SK-N-SH (cell line): ENCODE data around the gene ZCCHC8. TPM values are rescaled to one million over a fixed set of nuclear protein-coding genes. Genes with fewer than 3 reads are reported as not detected.

Experiments
- CTCF ChIA-PET: fragments of 300-600, 350-600 bp; formaldehyde crosslinking; extraction: SDS; loops from one replicate; lab custom pipeline; 2021; lab: Yijun Ruan, JAX
- POLR2A ChIA-PET: fragments of 350-600 bp; sonication (Branson Sonifier 250); formaldehyde crosslinking; extraction: SDS; loops from one replicate; lab custom pipeline; 2020; ENCODE audit warnings: antibody characterized with exemption, inconsistent platforms; lab: Yijun Ruan, JAX
- DNase-seq: peaks from one replicate; pipeline ENCODE4 v3.0.0; 2012
- H2AFZ ChIP-seq: fragments of 200-600 bp; sonication (generic); 2 replicates; pipeline ENCODE4 v1.8.1; 2016; ENCODE audit warnings: antibody characterized with exemption, mild to moderate bottlenecking, low read depth
- H3F3A ChIP-seq: fragments of 200-600 bp; sonication (generic); replicated peaks from 2 replicates; pipeline ENCODE3; 2016; ENCODE audit warnings: antibody characterized with exemption, mild to moderate bottlenecking; ENCODE audit not compliant: insufficient read depth
- H3K27ac ChIP-seq, 2 experiments: fragments of 200-500 bp in 1 of 2; fragments of 200-600 bp in 1 of 2; sonication (Bioruptor generic) in 1 of 2; sonication (generic), shearing (Covaris generic) in 1 of 2; 2 replicates each; pipeline versions ENCODE4 v1.5.1 to v1.6.1; 2014 to 2016; ENCODE audit warnings: low read depth in 2 of 2, inconsistent platforms in 1 of 2, low read length in 1 of 2, mild to moderate bottlenecking in 1 of 2, mixed read lengths in 1 of 2
- H3K27me3 ChIP-seq: fragments of 200-600 bp; sonication (generic), shearing (Covaris generic); 2 replicates; pipeline ENCODE4 v1.6.1; 2016; ENCODE audit warnings: mixed run types; ENCODE audit not compliant: insufficient read depth
- H3K36me3 ChIP-seq, 2 experiments: fragments of 200-500 bp in 1 of 2; fragments of 200-600 bp in 1 of 2; sonication (Bioruptor generic) in 1 of 2; sonication (generic) in 1 of 2; replicated peaks in 1 of 2; 2 replicates each; pipeline versions ENCODE3 to v1.5.1; 2014 to 2016; ENCODE audit warnings: low read length in 1 of 2, mild to moderate bottlenecking in 1 of 2; ENCODE audit not compliant: insufficient read depth in 2 of 2, control insufficient read depth in 1 of 2
- H3K4me1 ChIP-seq, 2 experiments: fragments of 200-500 bp in 1 of 2; fragments of 200-600 bp in 1 of 2; sonication (Bioruptor generic) in 1 of 2; sonication (generic), shearing (Covaris generic) in 1 of 2; 2 replicates each; pipeline versions ENCODE4 v1.5.1 to v1.6.1; 2014 to 2016; ENCODE audit warnings: low read depth in 1 of 2, low read length in 1 of 2, mixed run types in 1 of 2; ENCODE audit not compliant: insufficient read depth in 2 of 2, control insufficient read depth in 1 of 2
- H3K4me2 ChIP-seq: fragments of 200-600 bp; sonication (generic), shearing (Covaris generic); 2 replicates; pipeline ENCODE4 v1.6.1; 2017; ENCODE audit warnings: mixed run types
- H3K4me3 ChIP-seq, 2 experiments: fragments of 200-500 bp in 1 of 2; fragments of 200-600 bp in 1 of 2; sonication (Bioruptor generic) in 1 of 2; sonication (generic), shearing (Covaris generic) in 1 of 2; 2 replicates each; pipeline versions ENCODE4 v1.5.1 to v1.8.1; 2014 to 2016; ENCODE audit warnings: low read depth in 2 of 2, inconsistent platforms in 1 of 2, low read length in 1 of 2, mild to moderate bottlenecking in 1 of 2, mixed read lengths in 1 of 2, moderate library complexity in 1 of 2
- H3K79me2 ChIP-seq: fragments of 200-600 bp; sonication (generic); 2 replicates; pipeline ENCODE4 v1.8.1; 2017; ENCODE audit warnings: mild to moderate bottlenecking; ENCODE audit not compliant: insufficient read depth
- H3K9ac ChIP-seq: fragments of 200-600 bp; sonication (generic); 2 replicates; pipeline ENCODE4 v1.6.1; 2017; ENCODE audit warnings: mixed run types
- H3K9me2 ChIP-seq: fragments of 200-600 bp; sonication (generic); 2 replicates; pipeline ENCODE4 v1.6.1; 2017; ENCODE audit warnings: mixed run types
- H3K9me3 ChIP-seq: fragments of 200-600 bp; sonication (generic); 2 replicates; pipeline ENCODE4 v1.6.1; 2017; ENCODE audit warnings: mixed run types, mild to moderate bottlenecking, moderate library complexity
- H4K20me1 ChIP-seq: fragments of 200-600 bp; sonication (generic); 2 replicates; pipeline ENCODE4 v1.6.1; 2017; ENCODE audit warnings: mild to moderate bottlenecking, mixed run types; ENCODE audit not compliant: insufficient read depth
- CHD2 ChIP-seq: fragments of 150-350 bp; IDR thresholded peaks from 2 replicates; pipeline ENCODE4 v1.6.1; 2018; ENCODE audit warnings: low read length; ENCODE audit not compliant: partially characterized antibody
- ELF1 ChIP-seq: IDR thresholded peaks from 2 replicates; pipeline ENCODE4 v1.4.0; 2012
- FOSL2 ChIP-seq: IDR thresholded peaks from 2 replicates; pipeline ENCODE4 v1.4.0; 2012; ENCODE audit warnings: low read depth, mild to moderate bottlenecking, moderate library complexity, borderline replicate concordance
- FOXJ3 ChIP-seq: sonication (generic); formaldehyde crosslinking; IDR thresholded peaks from 2 replicates; pipeline ENCODE4 v1.5.1; 2020; ENCODE audit warnings: mild to moderate bottlenecking, missing genetic modification reagents
- JUND ChIP-seq: IDR thresholded peaks from 2 replicates; pipeline ENCODE4 v1.4.0; 2012
- MXI1 ChIP-seq: IDR thresholded peaks from 2 replicates; pipeline ENCODE4 v1.6.1; 2012; ENCODE audit warnings: mild to moderate bottlenecking, low read depth, low read length, improper control_type of control experiment
- NFIC ChIP-seq: IDR thresholded peaks from 2 replicates; pipeline ENCODE4 v1.4.0; 2012; ENCODE audit warnings: borderline replicate concordance
- NRF1 ChIP-seq: IDR thresholded peaks from 2 replicates; pipeline ENCODE4 v1.6.1; 2012; ENCODE audit warnings: low read depth, mild to moderate bottlenecking, low read length
- RAD21 ChIP-seq: IDR thresholded peaks from 2 replicates; pipeline ENCODE4 v1.6.1; 2012; ENCODE audit warnings: mild to moderate bottlenecking, low read length
- RXRA ChIP-seq: IDR thresholded peaks from 2 replicates; pipeline ENCODE4 v1.4.0; 2012; ENCODE audit warnings: low read depth, mild to moderate bottlenecking, borderline replicate concordance
- SMC3 ChIP-seq: IDR thresholded peaks from 2 replicates; pipeline ENCODE4 v1.6.1; 2012; ENCODE audit warnings: low read depth, low read length, improper control_type of control experiment
- TCF12 ChIP-seq: IDR thresholded peaks from 2 replicates; pipeline ENCODE4 v1.4.0; 2012
- YY1 ChIP-seq: IDR thresholded peaks from 2 replicates; pipeline ENCODE4 v1.4.0; 2012; ENCODE audit warnings: low read depth, mild to moderate bottlenecking
- WGBS: methylation state at CpG from one replicate; pipeline ENCODE4 v1.1.6; 2017; ENCODE audit warnings: low lambda C conversion rate; 5-methylcytosine and 5-hydroxymethylcytosine counted together
- polyA plus RNA-seq, 3 experiments: library from polyadenylated mRNA; depleted of rRNA; stranded (reverse); fragments of >200 nt; gene quantifications; 2 replicates each; pipeline ENCODE4 v1.2.3, GENCODE V29; 2012
- TF ChIP-seq, protein P1 (sequence below): fragments of 200-600 bp; sonication (generic); IDR thresholded peaks from 2 replicates; pipeline ENCODE4 v1.6.1; 2017; ENCODE audit warnings: antibody characterized with exemption, mild to moderate bottlenecking, moderate library complexity
- TF ChIP-seq, protein P2 (sequence below): IDR thresholded peaks from 2 replicates; pipeline ENCODE4 v1.4.0; 2012; ENCODE audit warnings: low read depth
- TF ChIP-seq, protein P3 (sequence below): IDR thresholded peaks from 2 replicates; pipeline ENCODE4 v1.4.0; 2012; ENCODE audit warnings: low read depth, borderline replicate concordance
- TF ChIP-seq, protein P4 (sequence below): IDR thresholded peaks from 2 replicates; pipeline ENCODE4 v1.6.1; 2012; ENCODE audit warnings: mild to moderate bottlenecking, low read depth, low read length, moderate library complexity

The ZCCHC8 gene
- polyA plus RNA-seq, 1 of the 3 experiments (the other 2 are of a cell fraction): 11.3 TPM

DNA sequence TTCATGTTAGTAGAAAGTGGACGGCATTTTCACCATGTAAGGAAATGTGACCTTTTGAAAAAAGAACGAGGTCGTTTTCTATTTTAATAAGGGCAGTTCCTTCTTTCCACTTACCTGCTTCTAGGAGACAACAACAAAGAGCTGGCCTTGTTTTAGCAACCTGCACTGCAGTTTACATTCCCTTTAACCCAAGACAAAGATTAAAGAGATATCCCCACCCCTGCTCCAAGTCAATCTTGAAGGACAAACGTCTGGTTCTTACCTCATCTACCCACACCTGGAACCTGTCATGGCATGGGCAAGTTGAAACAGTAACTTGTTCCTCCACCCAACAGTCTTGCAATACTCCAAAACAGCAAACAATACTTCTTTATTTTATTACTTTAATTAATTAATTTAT lies 32.7 kb downstream of the ZCCHC8 start:
- H3K4me2 ChIP-seq: no peak overlapping the region
- 89% methylated on average over 4 of the region's 4 CpGs for WGBS
- H3K27ac ChIP-seq: no peak overlapping the region
- H3K79me2 ChIP-seq: no peaks in the 10 kb centered on the region
- no peak overlapping the region for H3K9ac ChIP-seq
- H3K9me3 ChIP-seq: no peaks in the 10 kb centered on the region
- H3K4me3 ChIP-seq: no peak overlapping the region
- peaks cover under 1 to 13% of the 10 kb centered on the region in 2 experiments for H3K36me3 ChIP-seq
- H3F3A ChIP-seq: peaks cover 31% of the 10 kb centered on the region
- ChIA-PET POLR2A (no interaction called here), CTCF (interaction anchor here (7.3 kb wide), 1 partner anchor 68 kb away, joined by 148 read pairs; no protein-coding TSS in a partner anchor)
- DNase-seq: no peak
- H3K9me2 ChIP-seq: no peaks in the 10 kb centered on the region
- peaks cover 0 to 4% of the 10 kb centered on the region in 2 experiments; a peak in 1 of 4 replicates for H3K4me1 ChIP-seq
- H4K20me1 ChIP-seq: no peaks in the 10 kb centered on the region
- TF ChIP-seq NFIC (no peak), RXRA (no peak), MXI1 (no peak), SMC3 (no peak), JUND (no peak), ELF1 (no peak), TCF12 (no peak), NRF1 (no peak), FOSL2 (no peak), YY1 (no peak), FOXJ3 (CRISPR knock-in tag) (no peak), RAD21 (no peak), CHD2 (no peak)
- TF ChIP-seq, protein P1, sequence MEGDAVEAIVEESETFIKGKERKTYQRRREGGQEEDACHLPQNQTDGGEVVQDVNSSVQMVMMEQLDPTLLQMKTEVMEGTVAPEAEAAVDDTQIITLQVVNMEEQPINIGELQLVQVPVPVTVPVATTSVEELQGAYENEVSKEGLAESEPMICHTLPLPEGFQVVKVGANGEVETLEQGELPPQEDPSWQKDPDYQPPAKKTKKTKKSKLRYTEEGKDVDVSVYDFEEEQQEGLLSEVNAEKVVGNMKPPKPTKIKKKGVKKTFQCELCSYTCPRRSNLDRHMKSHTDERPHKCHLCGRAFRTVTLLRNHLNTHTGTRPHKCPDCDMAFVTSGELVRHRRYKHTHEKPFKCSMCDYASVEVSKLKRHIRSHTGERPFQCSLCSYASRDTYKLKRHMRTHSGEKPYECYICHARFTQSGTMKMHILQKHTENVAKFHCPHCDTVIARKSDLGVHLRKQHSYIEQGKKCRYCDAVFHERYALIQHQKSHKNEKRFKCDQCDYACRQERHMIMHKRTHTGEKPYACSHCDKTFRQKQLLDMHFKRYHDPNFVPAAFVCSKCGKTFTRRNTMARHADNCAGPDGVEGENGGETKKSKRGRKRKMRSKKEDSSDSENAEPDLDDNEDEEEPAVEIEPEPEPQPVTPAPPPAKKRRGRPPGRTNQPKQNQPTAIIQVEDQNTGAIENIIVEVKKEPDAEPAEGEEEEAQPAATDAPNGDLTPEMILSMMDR: no peak
- TF ChIP-seq, protein P2, sequence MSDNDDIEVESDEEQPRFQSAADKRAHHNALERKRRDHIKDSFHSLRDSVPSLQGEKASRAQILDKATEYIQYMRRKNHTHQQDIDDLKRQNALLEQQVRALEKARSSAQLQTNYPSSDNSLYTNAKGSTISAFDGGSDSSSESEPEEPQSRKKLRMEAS: no peak
- TF ChIP-seq, protein P3, sequence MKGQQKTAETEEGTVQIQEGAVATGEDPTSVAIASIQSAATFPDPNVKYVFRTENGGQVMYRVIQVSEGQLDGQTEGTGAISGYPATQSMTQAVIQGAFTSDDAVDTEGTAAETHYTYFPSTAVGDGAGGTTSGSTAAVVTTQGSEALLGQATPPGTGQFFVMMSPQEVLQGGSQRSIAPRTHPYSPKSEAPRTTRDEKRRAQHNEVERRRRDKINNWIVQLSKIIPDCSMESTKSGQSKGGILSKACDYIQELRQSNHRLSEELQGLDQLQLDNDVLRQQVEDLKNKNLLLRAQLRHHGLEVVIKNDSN: no peak
- TF ChIP-seq, protein P4, sequence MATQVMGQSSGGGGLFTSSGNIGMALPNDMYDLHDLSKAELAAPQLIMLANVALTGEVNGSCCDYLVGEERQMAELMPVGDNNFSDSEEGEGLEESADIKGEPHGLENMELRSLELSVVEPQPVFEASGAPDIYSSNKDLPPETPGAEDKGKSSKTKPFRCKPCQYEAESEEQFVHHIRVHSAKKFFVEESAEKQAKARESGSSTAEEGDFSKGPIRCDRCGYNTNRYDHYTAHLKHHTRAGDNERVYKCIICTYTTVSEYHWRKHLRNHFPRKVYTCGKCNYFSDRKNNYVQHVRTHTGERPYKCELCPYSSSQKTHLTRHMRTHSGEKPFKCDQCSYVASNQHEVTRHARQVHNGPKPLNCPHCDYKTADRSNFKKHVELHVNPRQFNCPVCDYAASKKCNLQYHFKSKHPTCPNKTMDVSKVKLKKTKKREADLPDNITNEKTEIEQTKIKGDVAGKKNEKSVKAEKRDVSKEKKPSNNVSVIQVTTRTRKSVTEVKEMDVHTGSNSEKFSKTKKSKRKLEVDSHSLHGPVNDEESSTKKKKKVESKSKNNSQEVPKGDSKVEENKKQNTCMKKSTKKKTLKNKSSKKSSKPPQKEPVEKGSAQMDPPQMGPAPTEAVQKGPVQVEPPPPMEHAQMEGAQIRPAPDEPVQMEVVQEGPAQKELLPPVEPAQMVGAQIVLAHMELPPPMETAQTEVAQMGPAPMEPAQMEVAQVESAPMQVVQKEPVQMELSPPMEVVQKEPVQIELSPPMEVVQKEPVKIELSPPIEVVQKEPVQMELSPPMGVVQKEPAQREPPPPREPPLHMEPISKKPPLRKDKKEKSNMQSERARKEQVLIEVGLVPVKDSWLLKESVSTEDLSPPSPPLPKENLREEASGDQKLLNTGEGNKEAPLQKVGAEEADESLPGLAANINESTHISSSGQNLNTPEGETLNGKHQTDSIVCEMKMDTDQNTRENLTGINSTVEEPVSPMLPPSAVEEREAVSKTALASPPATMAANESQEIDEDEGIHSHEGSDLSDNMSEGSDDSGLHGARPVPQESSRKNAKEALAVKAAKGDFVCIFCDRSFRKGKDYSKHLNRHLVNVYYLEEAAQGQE: no peak
- H2AFZ ChIP-seq: no peak overlapping the region
- H3K27me3 ChIP-seq: no peaks in the 10 kb centered on the region
